ENCODE measurements around the gene PTPRF.

Gene PTPRF

GRCh38 chr1:43554444-43554992 lies 23.8 kb downstream of the PTPRF start:
- peak; percentile 36 for DNase-seq

- no peak for DNase-seq
Observed at GRCh38 chr1:43556782-43557181, 26.1 kb downstream of the PTPRF start.

- DNase-seq: no peak
Observed at GRCh38 chr1:43557744-43558245, 27.1 kb downstream of the PTPRF start.

- DNase-seq: no peak
Observed at GRCh38 chr1:43558346-43558841, 27.7 kb downstream of the PTPRF start.

GRCh38 chr1:43559714-43560113 lies 29.0 kb downstream of the PTPRF start:
- DNase-seq: no peak

- DNase-seq: no peak
Observed at GRCh38 chr1:43560286-43560685, 29.6 kb downstream of the PTPRF start.

GRCh38 chr1:43563876-43564539 lies 33.3 kb downstream of the PTPRF start:
- no peak for DNase-seq

GRCh38 chr1:43564551-43565348 lies 34.1 kb downstream of the PTPRF start:
- no peak for DNase-seq

GRCh38 chr1:43565600-43566360 lies 35.1 kb downstream of the PTPRF start:
- no peak for DNase-seq

GRCh38 chr1:43566382-43567044 lies 35.8 kb downstream of the PTPRF start:
- no peak for DNase-seq

- no peak for DNase-seq
Observed at GRCh38 chr1:43569175-43569574, 38.5 kb downstream of the PTPRF start.

- DNase-seq: no peak
Observed at GRCh38 chr1:43570277-43570676, 39.6 kb downstream of the PTPRF start.

- DNase-seq: no peak
Observed at GRCh38 chr1:43570715-43571114, 40.0 kb downstream of the PTPRF start.

- DNase-seq: no peak
Observed at GRCh38 chr1:43572084-43572483, 41.4 kb downstream of the PTPRF start.

- DNase-seq: no peak
Observed at GRCh38 chr1:43572538-43572937, 41.9 kb downstream of the PTPRF start.

GRCh38 chr1:43573066-43573800 lies 42.5 kb downstream of the PTPRF start:
- DNase-seq: no peak

GRCh38 chr1:43576521-43576920 lies 45.8 kb downstream of the PTPRF start:
- no peak for DNase-seq

- no peak for DNase-seq
Observed at GRCh38 chr1:43577655-43578542, 47.2 kb downstream of the PTPRF start.

GRCh38 chr1:43580039-43580438 lies 49.4 kb downstream of the PTPRF start:
- no peak for DNase-seq

- DNase-seq: peak; percentile 10
Observed at GRCh38 chr1:43582162-43582566, 51.5 kb downstream of the PTPRF start.

- DNase-seq: no peak
Observed at GRCh38 chr1:43583058-43583457, 52.4 kb downstream of the PTPRF start.
